Melanocyte of skin (primary cell): ENCODE measurements around the gene CRABP1. TPM values are rescaled to one million over a fixed set of nuclear protein-coding genes. Genes with fewer than 3 reads are reported as not detected.

Experiments used
- small RNA-seq, 2 donors: library from RNA; depleted of rRNA; stranded (forward); fragments of <200 nt; gene quantifications; one replicate each; pipeline ENCODE3, GENCODE V24; 2012
- total RNA-seq, 2 donors: library from RNA; depleted of rRNA; stranded (reverse); fragments of >200 nt; gene quantifications; 2 replicates each; pipeline ENCODE4 v1.2.3, GENCODE V29; 2012

The CRABP1 gene
- not detected for total RNA-seq

GRCh38 chr15:78340231-78341056 is at the start of gene CRABP1:
TSS of gene CRABP1 (plus strand) at chr15:78340353. CDS start at chr15:78340429, 76 bp downstream.

DNA sequence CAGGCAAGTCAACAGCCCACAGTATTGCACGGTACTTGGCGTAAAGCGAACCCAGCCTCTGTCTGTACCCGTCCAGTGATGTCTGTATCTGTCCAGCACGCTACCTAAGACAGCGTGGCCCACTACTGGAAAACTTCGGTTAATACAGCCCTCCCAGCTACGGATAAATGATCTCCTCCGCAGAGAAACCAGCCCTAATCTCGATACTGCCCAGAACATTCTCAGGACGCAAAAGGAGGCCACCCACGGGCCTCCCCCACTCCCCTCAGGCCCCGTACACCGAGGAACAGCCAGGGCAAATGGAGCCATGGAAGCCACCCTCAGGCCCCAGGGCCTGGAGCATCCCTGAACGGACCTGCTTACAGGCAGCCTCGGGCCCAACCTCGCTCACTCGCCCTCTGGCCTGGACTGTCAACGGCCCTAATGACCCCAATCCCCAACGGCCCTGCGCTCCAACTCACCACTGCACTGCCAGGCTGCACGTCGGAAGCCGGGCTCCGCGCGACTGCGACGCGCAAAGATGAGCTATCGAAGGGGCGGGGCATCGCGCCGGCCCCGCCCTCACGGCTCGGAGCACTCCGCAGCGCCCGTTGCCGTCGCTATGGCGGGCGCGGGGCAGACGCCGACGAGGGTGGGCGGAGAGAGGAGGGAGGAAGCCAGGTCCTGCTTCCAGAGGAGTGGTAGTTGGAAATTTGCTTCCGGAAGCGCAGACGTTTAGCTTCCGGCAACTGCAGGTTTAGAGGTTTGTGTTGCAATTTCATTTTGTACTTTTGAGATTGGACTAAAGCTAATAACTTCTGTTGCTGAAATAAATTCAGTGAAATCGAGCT is 40.8 kb upstream of the CRABP1 start, which contains the start of gene SKIC8:
Gene SKIC8, minus strand, starts transcription at position 509 of the 830 bp plus-strand sequence. CDS start 3,923 bp downstream, outside the sequence.

Small RNA genes within 50 kb of the gene (small RNA-seq; reads per million reads assigned to genes)
- 0.99 to 1.5 reads per million in 2 donors for gene AC090607.5

Other genes with a start within 250 kb of the CRABP1 start
- not detected for gene SH2D7, start 247.8 kb upstream of the CRABP1 start, total RNA-seq
- gene CIB2, start 208.9 kb upstream of the CRABP1 start, total RNA-seq, result 10 to 100 TPM; 10.3 to 12.0 TPM
- 10 to 100 TPM; 38.9 to 65.6 TPM for gene IDH3A, start 191.0 kb upstream of the CRABP1 start, total RNA-seq
- gene ACSBG1, start 105.8 kb upstream of the CRABP1 start, total RNA-seq, result under 1 TPM; 0.33 to 0.34 TPM
- gene DNAJA4, start 75.8 kb upstream of the CRABP1 start, total RNA-seq, result 10 to 100 TPM; 37.2 to 50.3 TPM
- 100 to 1,000 TPM; 110 to 140 TPM for gene SKIC8, start 40.7 kb upstream of the CRABP1 start, total RNA-seq
- 10 to 100 TPM; 25.1 to 31.3 TPM for gene IREB2, start 97.9 kb downstream of the CRABP1 start, total RNA-seq
- gene HYKK, start 167.2 kb downstream of the CRABP1 start, total RNA-seq, result 1 to 10 TPM; 3.7 to 7.9 TPM
- 100 to 1,000 TPM; 196 to 265 TPM for gene PSMA4, start 200.1 kb downstream of the CRABP1 start, total RNA-seq
- 10 to 100 TPM in 1 of 2 donors, 1 to 10 TPM in 1; 3.8 to 12.7 TPM for gene CHRNA5, start 225.2 kb downstream of the CRABP1 start, total RNA-seq